Hematopoietic multipotent progenitor cell treated with erythropoietin and hydrocortisone succinate and interleukin-3 and kit ligand, for 4 days (in vitro differentiated cells): Measurements from ENCODE around the gene SDC1.
A peak's percentile ranks its signal among the peaks of the same experiment; 100 is the strongest.

Experiments used
- DNase-seq: peaks from one replicate; pipeline ENCODE4 v3.0.0-alpha.2; 2015

Gene SDC1

GRCh38 chr2:20212871-20213503, 11.9 kb downstream of the SDC1 start:
- DNase-seq, result no peak

GRCh38 chr2:20212459-20212870, 12.5 kb downstream of the SDC1 start:
- peak; percentile 23 for DNase-seq

- DNase-seq, result no peak
Observed at GRCh38 chr2:20211860-20212458, 13.0 kb downstream of the SDC1 start.

GRCh38 chr2:20211420-20211819, 13.5 kb downstream of the SDC1 start:
- no peak for DNase-seq

GRCh38 chr2:20210462-20210861, 14.5 kb downstream of the SDC1 start:
- DNase-seq, result no peak

- no peak for DNase-seq
Observed at GRCh38 chr2:20209373-20210109, 15.4 kb downstream of the SDC1 start.

GRCh38 chr2:20208476-20208859, 16.5 kb downstream of the SDC1 start:
- no peak for DNase-seq

- no peak for DNase-seq
Observed at GRCh38 chr2:20207051-20207450, 17.9 kb downstream of the SDC1 start.

- no peak for DNase-seq
Observed at GRCh38 chr2:20205915-20206524, 18.9 kb downstream of the SDC1 start.

- DNase-seq, result no peak
Observed at GRCh38 chr2:20205069-20205468, 19.9 kb downstream of the SDC1 start.

GRCh38 chr2:20203521-20204225, 21.3 kb downstream of the SDC1 start:
- DNase-seq, result no peak

- no peak for DNase-seq
Observed at GRCh38 chr2:20203072-20203471, 21.9 kb downstream of the SDC1 start.

- DNase-seq, result no peak
Observed at GRCh38 chr2:20201671-20202070, 23.3 kb downstream of the SDC1 start.

- no peak for DNase-seq
Observed at GRCh38 chr2:20200697-20201555, 24.0 kb downstream of the SDC1 start.

- no peak for DNase-seq
Observed at GRCh38 chr2:20199633-20200270, 25.2 kb downstream of the SDC1 start.

GRCh38 chr2:20198796-20199632, 25.9 kb downstream of the SDC1 start:
- no peak for DNase-seq

GRCh38 chr2:20198001-20198400, 26.9 kb downstream of the SDC1 start:
- no peak for DNase-seq

GRCh38 chr2:20197192-20197591, 27.7 kb downstream of the SDC1 start:
- no peak for DNase-seq

- no peak for DNase-seq
Observed at GRCh38 chr2:20196657-20197161, 28.2 kb downstream of the SDC1 start.

- no peak for DNase-seq
Observed at GRCh38 chr2:20196053-20196656, 28.8 kb downstream of the SDC1 start.
